GM20000 (cell line): ENCODE results near the gene CALHM2.

Source experiments
- DNase-seq: peaks from one replicate; pipeline ENCODE4 v3.0.0; 2012; ENCODE audit warnings: low spot score
- CTCF ChIP-seq: IDR thresholded peaks from 2 replicates; pipeline ENCODE4 v1.5.1; 2012; ENCODE audit warnings: mild to moderate bottlenecking, control low read depth; ENCODE audit errors: extremely low read depth, missing control alignments

The CALHM2 gene

GRCh38 chr10:103447187-103447586 is 5.0 kb downstream of the CALHM2 start:
- TF ChIP-seq CTCF: no peak
- DNase-seq: no peak

GRCh38 chr10:103445767-103446567 is 6.2 kb downstream of the CALHM2 start:
- no peak for TF ChIP-seq CTCF
- DNase-seq: no peak

GRCh38 chr10:103445366-103445765 is 6.8 kb downstream of the CALHM2 start:
- no peak for DNase-seq
- no peak for TF ChIP-seq CTCF

GRCh38 chr10:103444478-103444877 is 7.7 kb downstream of the CALHM2 start:
- DNase-seq: no peak

GRCh38 chr10:103443475-103444185 is 8.5 kb downstream of the CALHM2 start:
- DNase-seq: no peak
- TF ChIP-seq CTCF: no peak

More at GRCh38 chr10:103444478-103444877, 7.7 kb downstream of the CALHM2 start:
- no peak for TF ChIP-seq CTCF

GRCh38 chr10:103442031-103442461 is 10.1 kb downstream of the CALHM2 start:
- TF ChIP-seq CTCF: no peak
- no peak for DNase-seq

- no peak for TF ChIP-seq CTCF
- DNase-seq: no peak
Observed at GRCh38 chr10:103441611-103442010, 10.6 kb downstream of the CALHM2 start.
